HCT116 (cell line): ENCODE data around the gene CCNK. TPM values are rescaled to one million over a fixed set of nuclear protein-coding genes. Genes with fewer than 3 reads are reported as not detected.

ENCODE experiments used
- ATAC-seq: fragments of 200-7000 bp; cut with Tn5 transposase; 2 replicates; pipeline ENCODE4 v1.9.1; 2020; ENCODE audit warnings: mild to moderate bottlenecking, moderate library complexity
- BruUV-seq: library from RNA; stranded (reverse); fragments of 400-500 nt; replicated peaks from 2 replicates; lab custom pipeline; 2021; lab: Mats Ljungman, UMichigan
- CTCF ChIA-PET: fragments of 300-600 bp; sonication (Branson Sonifier 250); formaldehyde crosslinking; loops from one replicate; lab custom pipeline; 2021; ENCODE audit warnings: antibody characterized with exemption; lab: Charles Lee
- POLR2A ChIA-PET: fragments of 300-600, 350-600 bp; sonication (Branson Sonifier 250); formaldehyde crosslinking; loops from one replicate; lab custom pipeline; 2021; ENCODE audit warnings: antibody characterized with exemption; lab: Charles Lee
- RAD21 ChIA-PET, 2 experiments: fragments of 300-600 bp; sonication (Branson Sonifier 250); formaldehyde crosslinking; loops; one replicate each; lab custom pipeline; 2023; ENCODE audit warnings: low total read pairs in 2 of 2; ENCODE audit not compliant: uncharacterized antibody in 2 of 2, unreplicated experiment in 2 of 2, low non-redundant PET in 1 of 2; lab: Charles Lee
- DNase-seq: peaks from one replicate; pipeline ENCODE4 v3.0.0-alpha.2; 2010; ENCODE audit warnings: low read depth, low spot score
- H2AFZ ChIP-seq: fragments of 200-600 bp; shearing (Covaris generic), sonication (generic); 2 replicates; pipeline ENCODE4 v1.6.1; 2017; ENCODE audit warnings: low read depth, mixed run types, mixed read lengths, antibody characterized with exemption, low read length; ENCODE audit not compliant: poor library complexity, severe bottlenecking
- H3K27ac ChIP-seq: 2 replicates; pipeline ENCODE4 v1.5.1; 2012; ENCODE audit warnings: low read depth, low read length
- H3K27me3 ChIP-seq: fragments of 200-600 bp; sonication (generic); 2 replicates; pipeline ENCODE4 v1.6.1; 2016; ENCODE audit warnings: mixed run types, low read length, mixed read lengths; ENCODE audit not compliant: insufficient read depth
- H3K36me3 ChIP-seq, 2 experiments: fragments of 200-500 bp in 1 of 2; fragments of 200-600 bp in 1 of 2; sonication (Bioruptor generic) in 1 of 2; sonication (generic) in 1 of 2; 2 replicates each; pipeline versions ENCODE4 v1.5.1 to v1.6.1; 2014 to 2016; ENCODE audit warnings: low read length in 2 of 2, inconsistent platforms in 1 of 2, mixed read lengths in 1 of 2, mixed run types in 1 of 2; ENCODE audit not compliant: insufficient read depth in 2 of 2, control insufficient read depth in 1 of 2
- H3K4me1 ChIP-seq, 2 experiments: fragments of 200-600 bp in 1 of 2; sonication (generic) in 1 of 2; 2 replicates each; pipeline versions ENCODE4 v1.5.1 to v1.6.1; 2012 to 2017; ENCODE audit warnings: low read length in 2 of 2, inconsistent platforms in 1 of 2, mild to moderate bottlenecking in 1 of 2, mixed read lengths in 1 of 2, mixed run types in 1 of 2, moderate library complexity in 1 of 2; ENCODE audit not compliant: insufficient read depth in 2 of 2, control insufficient read depth in 1 of 2
- H3K4me2 ChIP-seq: fragments of 200-600 bp; sonication (generic); 2 replicates; pipeline ENCODE4 v1.6.1; 2017; ENCODE audit warnings: mixed run types, low read length, mixed read lengths
- H3K4me3 ChIP-seq, 2 experiments: fragments of 200-600 bp in 1 of 2; sonication (generic) in 1 of 2; replicated peaks in 1 of 2; 2 replicates each; pipeline ENCODE4 v1.5.1; 2011 to 2016; ENCODE audit warnings: low read length in 2 of 2, control low read depth in 1 of 2, low read depth in 1 of 2, mild to moderate bottlenecking in 1 of 2, mixed read lengths in 1 of 2, mixed run types in 1 of 2
- H3K79me2 ChIP-seq: fragments of 200-600 bp; sonication (generic); 2 replicates; pipeline ENCODE4 v1.6.1; 2017; ENCODE audit warnings: mild to moderate bottlenecking, mixed run types, low read length, moderate library complexity, mixed read lengths; ENCODE audit not compliant: insufficient read depth
- H3K9ac ChIP-seq: fragments of 200-600 bp; sonication (generic); 2 replicates; pipeline ENCODE4 v1.6.1; 2016; ENCODE audit warnings: low read length, mixed read lengths
- H3K9me2 ChIP-seq: fragments of 200-600 bp; sonication (generic), shearing (Covaris generic); 2 replicates; pipeline ENCODE4 v1.6.1; 2017; ENCODE audit warnings: mixed run types, mild to moderate bottlenecking, moderate library complexity; ENCODE audit not compliant: insufficient read depth
- H3K9me3 ChIP-seq, 2 experiments: fragments of 200-500 bp in 1 of 2; fragments of 200-600 bp in 1 of 2; sonication (Bioruptor generic) in 1 of 2; sonication (generic) in 1 of 2; 2 replicates each; pipeline ENCODE4 v1.6.1; 2014 to 2017; ENCODE audit warnings: low read length in 2 of 2, mixed read lengths in 2 of 2, inconsistent platforms in 1 of 2, low read depth in 1 of 2, mild to moderate bottlenecking in 1 of 2, mixed run types in 1 of 2, moderate library complexity in 1 of 2; ENCODE audit not compliant: control insufficient read depth in 1 of 2, insufficient read depth in 1 of 2
- H4K20me1 ChIP-seq: fragments of 200-600 bp; sonication (generic), shearing (Covaris generic); 2 replicates; pipeline ENCODE4 v1.6.1; 2017; ENCODE audit warnings: mixed run types, mild to moderate bottlenecking, moderate library complexity; ENCODE audit not compliant: insufficient read depth
- CTCF ChIP-seq, 3 experiments: fragments of 200-600 bp in 1 of 3; sonication (generic) in 1 of 3; IDR thresholded peaks in 2 of 3; conservative IDR thresholded peaks in 1 of 3; 2 replicates each; pipeline ENCODE4 v1.5.1; 2012 to 2017; ENCODE audit warnings: low read depth in 2 of 3, low read length in 2 of 3, antibody characterized with exemption in 1 of 3, borderline replicate concordance in 1 of 3, control low read depth in 1 of 3, mild to moderate bottlenecking in 1 of 3, mixed read lengths in 1 of 3, mixed run types in 1 of 3, moderate library complexity in 1 of 3; ENCODE audit not compliant: insufficient read depth in 1 of 3
- FOSL1 ChIP-seq: IDR thresholded peaks from 2 replicates; pipeline ENCODE4 v1.6.1; 2012; ENCODE audit warnings: low read depth
- JUND ChIP-seq: IDR thresholded peaks from 2 replicates; pipeline ENCODE4 v1.6.1; 2012
- POLR2AphosphoS5 ChIP-seq: IDR thresholded peaks from 2 replicates; pipeline ENCODE4 v1.6.1; 2011; ENCODE audit warnings: mild to moderate bottlenecking, low read depth, low read length, moderate library complexity
- SIN3A ChIP-seq: IDR thresholded peaks from 2 replicates; pipeline ENCODE4 v1.6.1; 2012; ENCODE audit warnings: low read depth
- SP1 ChIP-seq: IDR thresholded peaks from 2 replicates; pipeline ENCODE4 v1.6.1; 2012; ENCODE audit warnings: low read depth
- TCF7L2 ChIP-seq: IDR thresholded peaks from 2 replicates; pipeline ENCODE4 v1.7.0; 2011; ENCODE audit warnings: borderline replicate concordance, inconsistent platforms; ENCODE audit not compliant: insufficient read depth, insufficient read length; ENCODE audit errors: extremely low read depth
- intact Hi-C: fragments of 100-400 bp; cut with micrococcal nuclease; formaldehyde crosslinking; loops from 2 replicates; pipeline ENCODE4 v1.10.0; 2022
- total RNA-seq: library from RNA; stranded (reverse); gene quantifications from one replicate; pipeline ENCODE4 v1.2.1, GENCODE V29; 2021; ENCODE audit not compliant: unreplicated experiment

Gene CCNK
- total RNA-seq, 1 experiment from 2014 or later, result 68.2 TPM

- TF ChIP-seq FOSL1 (no peak), SP1 (no peak), TCF7L2 (no peak)
- TF ChIP-seq, all 23 proteins: peak for 0
Measured at GRCh38 chr14:99534333-99534732, 53.1 kb downstream of the CCNK start (continued).

DNA sequence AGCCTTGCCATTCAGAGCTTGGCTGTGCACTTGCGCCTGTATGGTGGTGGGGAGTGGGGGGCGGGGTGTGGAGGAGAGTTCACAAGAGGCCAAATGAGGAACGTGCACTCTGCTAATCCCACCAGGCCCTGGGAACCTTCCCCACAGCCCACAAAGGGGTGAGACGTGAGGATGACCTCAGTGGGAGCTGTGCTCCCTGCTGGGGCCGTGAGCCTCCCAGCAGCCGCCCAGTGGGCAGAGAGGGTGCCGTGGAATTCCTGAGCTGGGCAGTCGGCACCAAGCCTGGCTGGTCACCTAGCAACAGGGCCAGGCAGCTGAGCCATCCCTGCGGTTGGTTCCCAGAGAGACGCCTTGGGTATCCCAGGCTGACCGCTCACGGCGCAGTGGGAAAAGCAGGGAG, 53.7 kb downstream of the CCNK start:
- Histone ChIP-seq H3K79me2 (peaks cover 23% of the 10 kb centered on the region; the same call in 1 of the 2 replicates), H3K27me3 (no peaks in the 10 kb centered on the region), H3K9me3 (no peaks in the 10 kb centered on the region), H3K4me1 (peaks cover 18 to 24% of the 10 kb centered on the region in 2 experiments), H3K4me2 (no peak overlapping the region), H3K9me2 (no peaks in the 10 kb centered on the region), H3K36me3 (no peaks in the 10 kb centered on the region), H2AFZ (no peak overlapping the region), H3K27ac (no peak overlapping the region), H4K20me1 (no peaks in the 10 kb centered on the region), H3K9ac (no peak overlapping the region), H3K4me3 (no peak overlapping the region)
- RAD21 ChIA-PET, result no interaction called here
- DNase-seq, result no peak
- CTCF ChIA-PET, result interaction anchor here (1.7 kb wide), 1 partner anchor 94 kb away, joined by 4 read pairs; no protein-coding TSS in a partner anchor
- ATAC-seq, result no peak
- POLR2A ChIA-PET, result no interaction called here
- no TSS peak for BruUV-seq
- intact Hi-C loops, result no loop called here
- TF ChIP-seq POLR2AphosphoS5 (no peak), SIN3A (no peak), CTCF (IDR thresholded peaks at IDR 0.05 in 2 of 3, conservative IDR thresholded peaks at IDR 0.05 in 1 of 3; ENCODE audit: borderline replicate concordance in 1 of 3, insufficient read depth in 1 of 3, low read depth in 2 of 3, low read length in 2 of 3) (no peak), JUND (no peak)
